ENCODE results near the gene ARMC2. TPM values are rescaled to one million over a fixed set of nuclear protein-coding genes. Genes with fewer than 3 reads are reported as not detected.

ARMC2 gene
- total RNA-seq, 2 experiments from 2014 or later, result 5.2 to 5.7 TPM

DNA sequence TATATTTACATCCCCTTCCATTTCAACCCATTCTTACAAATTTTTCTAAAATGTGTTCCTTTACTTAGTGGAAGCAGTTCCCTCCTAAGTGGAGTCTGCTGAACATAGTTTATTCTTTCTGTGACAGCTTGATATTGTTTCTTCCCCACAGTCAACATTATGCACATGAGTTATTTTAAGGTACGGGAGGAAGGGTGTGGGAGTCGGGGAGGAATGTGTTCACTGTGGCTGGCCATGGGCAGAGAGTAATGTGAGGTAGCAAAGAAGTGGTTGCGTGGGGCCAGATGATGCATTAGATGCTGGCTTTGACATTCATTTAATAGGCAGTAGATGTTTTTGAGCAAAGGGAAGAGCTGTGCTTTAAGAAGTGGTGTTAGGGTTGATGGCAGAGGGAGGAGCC, 98.5 kb downstream of the ARMC2 start:
- CTCF ChIA-PET, result no interaction called here

DNA sequence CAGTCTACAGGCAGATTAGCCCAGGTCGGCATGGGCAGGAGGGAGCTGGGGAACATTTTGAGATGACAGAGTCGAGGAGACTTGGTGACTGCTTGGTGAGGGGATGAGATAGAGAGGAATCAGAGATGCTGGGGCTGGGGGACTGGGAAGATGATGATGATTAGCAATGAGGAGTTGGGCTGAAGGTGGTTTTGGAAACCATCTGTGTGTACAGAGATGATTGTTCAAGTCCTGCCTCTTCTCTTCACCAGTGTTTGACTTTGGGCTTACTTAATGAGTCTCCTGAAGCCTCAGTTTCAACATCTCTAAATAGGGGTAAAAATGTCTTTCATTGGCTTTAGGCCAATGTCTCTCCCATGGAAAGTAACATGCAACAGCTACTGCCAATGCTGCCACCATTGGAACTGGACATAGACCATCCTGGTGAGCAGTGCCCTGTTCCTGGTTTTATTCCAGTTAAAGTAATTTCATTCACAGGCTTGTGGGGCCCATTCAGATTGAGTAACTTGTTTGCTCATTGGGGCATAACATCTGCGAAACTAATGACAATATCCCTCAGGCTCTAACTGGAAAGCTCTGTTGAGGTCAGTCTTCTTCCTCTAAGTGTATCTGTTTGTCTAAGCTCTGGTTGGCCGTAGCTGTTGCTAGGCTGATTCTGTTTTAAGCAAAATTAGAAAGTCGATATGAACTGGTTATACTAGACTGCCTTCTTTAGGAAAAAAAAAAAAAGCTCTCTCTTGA, 99.1 kb downstream of the ARMC2 start:
- Histone ChIP-seq H3K27ac (ENCODE audit: low read depth in 1 of 2, low read length in 2 of 2) (no peak overlapping the region), H3K4me3 (ENCODE audit: low read length) (no peak overlapping the region), H3K4me1 (ENCODE audit: insufficient read depth, low read length) (peaks cover 26% of the 10 kb centered on the region), H3K36me3 (ENCODE audit: insufficient read depth, low read length) (no peaks in the 10 kb centered on the region), H3K9me3 (ENCODE audit: control insufficient read depth in 1 of 2, insufficient read depth in 1 of 2, low read length in 2 of 2) (no peaks in the 10 kb centered on the region), H3K27me3 (ENCODE audit: control insufficient read depth in 1 of 2, insufficient read depth in 2 of 2, low read length in 2 of 2) (no peaks in the 10 kb centered on the region)
- H3K4me3 Mint-ChIP-seq, result no peak overlapping the region
- intact Hi-C loops (cut with DNase I, micrococcal nuclease), result loop anchor here in 1 of 2 experiments (5.0 kb wide), 2 partner anchors 105 to 125 kb away; no protein-coding TSS in a partner anchor
- ChIA-PET POLR2A (interaction anchor here (1.2 kb wide), 1 partner anchor 100 kb away, joined by 3 read pairs; the partner anchor contains the start of gene ARMC2), CTCF (interaction anchor here (0.7 kb wide), 1 partner anchor 112 kb away, joined by 3 read pairs; no protein-coding TSS in a partner anchor)
- TF ChIP-seq, protein P1, sequence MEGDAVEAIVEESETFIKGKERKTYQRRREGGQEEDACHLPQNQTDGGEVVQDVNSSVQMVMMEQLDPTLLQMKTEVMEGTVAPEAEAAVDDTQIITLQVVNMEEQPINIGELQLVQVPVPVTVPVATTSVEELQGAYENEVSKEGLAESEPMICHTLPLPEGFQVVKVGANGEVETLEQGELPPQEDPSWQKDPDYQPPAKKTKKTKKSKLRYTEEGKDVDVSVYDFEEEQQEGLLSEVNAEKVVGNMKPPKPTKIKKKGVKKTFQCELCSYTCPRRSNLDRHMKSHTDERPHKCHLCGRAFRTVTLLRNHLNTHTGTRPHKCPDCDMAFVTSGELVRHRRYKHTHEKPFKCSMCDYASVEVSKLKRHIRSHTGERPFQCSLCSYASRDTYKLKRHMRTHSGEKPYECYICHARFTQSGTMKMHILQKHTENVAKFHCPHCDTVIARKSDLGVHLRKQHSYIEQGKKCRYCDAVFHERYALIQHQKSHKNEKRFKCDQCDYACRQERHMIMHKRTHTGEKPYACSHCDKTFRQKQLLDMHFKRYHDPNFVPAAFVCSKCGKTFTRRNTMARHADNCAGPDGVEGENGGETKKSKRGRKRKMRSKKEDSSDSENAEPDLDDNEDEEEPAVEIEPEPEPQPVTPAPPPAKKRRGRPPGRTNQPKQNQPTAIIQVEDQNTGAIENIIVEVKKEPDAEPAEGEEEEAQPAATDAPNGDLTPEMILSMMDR (IDR thresholded peaks at IDR 0.05), result no peak
- ATAC-seq (ENCODE audit: poor library complexity), result no peak
- H3K9me3 Mint-ChIP-seq, result no peaks in the 10 kb centered on the region
- H3K27me3 Mint-ChIP-seq, result no peaks in the 10 kb centered on the region
- no peak overlapping the region for H3K27ac Mint-ChIP-seq
- H3K4me1 Mint-ChIP-seq (ENCODE audit: low read depth), result peaks cover 65% of the 10 kb centered on the region
- H3K36me3 Mint-ChIP-seq (ENCODE audit: low read depth), result no peaks in the 10 kb centered on the region
- DNase-seq, result no peak

More for the DNA sequence above, 98.5 kb downstream of the ARMC2 start:
- Histone ChIP-seq H3K36me3 (ENCODE audit: insufficient read depth, low read length) (no peaks in the 10 kb centered on the region), H3K4me3 (ENCODE audit: low read length) (no peak overlapping the region), H3K27me3 (ENCODE audit: control insufficient read depth in 1 of 2, insufficient read depth in 2 of 2, low read length in 2 of 2) (no peaks in the 10 kb centered on the region), H3K9me3 (ENCODE audit: control insufficient read depth in 1 of 2, insufficient read depth in 1 of 2, low read length in 2 of 2) (no peaks in the 10 kb centered on the region), H3K27ac (ENCODE audit: low read depth in 1 of 2, low read length in 2 of 2) (no peak overlapping the region), H3K4me1 (ENCODE audit: insufficient read depth, low read length) (peaks cover 31% of the 10 kb centered on the region)
- intact Hi-C loops (cut with DNase I, micrococcal nuclease), result loop anchor here in 1 of 2 experiments (5.0 kb wide), 2 partner anchors 104 to 126 kb away; no protein-coding TSS in a partner anchor
- no peaks in the 10 kb centered on the region for H3K9me3 Mint-ChIP-seq
- no peak overlapping the region for H3K4me3 Mint-ChIP-seq
- H3K27me3 Mint-ChIP-seq, result no peaks in the 10 kb centered on the region
- DNase-seq, result no peak
- H3K27ac Mint-ChIP-seq, result no peak overlapping the region
- ATAC-seq (ENCODE audit: poor library complexity), result no peak
- peaks cover 71% of the 10 kb centered on the region for H3K4me1 Mint-ChIP-seq (ENCODE audit: low read depth)
- POLR2A ChIA-PET, result interaction anchor here (1.2 kb wide), 1 partner anchor 99 kb away, joined by 3 read pairs; the partner anchor contains the start of gene ARMC2
- TF ChIP-seq, protein P1 (IDR thresholded peaks at IDR 0.05), result no peak
- H3K36me3 Mint-ChIP-seq (ENCODE audit: low read depth), result no peaks in the 10 kb centered on the region

DNA sequence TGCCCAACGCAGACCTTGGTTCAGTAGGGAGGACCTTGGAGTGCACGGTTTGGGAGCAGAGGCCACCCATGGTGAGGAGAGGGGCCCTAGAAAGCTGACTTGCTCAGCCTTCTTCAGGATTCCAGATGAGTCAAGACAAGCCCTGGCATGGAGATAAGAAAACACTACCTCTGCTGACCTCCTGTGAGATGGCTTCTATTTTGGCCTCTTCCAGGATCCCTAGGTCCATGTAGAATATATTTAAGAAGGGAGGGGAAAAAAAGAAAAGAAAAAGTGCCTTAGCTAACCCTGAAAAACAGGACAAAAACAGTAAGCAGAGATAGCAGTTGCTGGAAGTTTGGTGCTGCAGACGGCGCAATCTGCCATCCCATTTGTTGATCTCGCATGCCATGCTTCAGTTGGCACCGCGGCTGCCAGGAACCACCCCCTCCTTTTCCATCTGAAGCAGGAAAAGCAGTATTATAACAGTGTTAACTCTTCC, 100.0 kb downstream of the ARMC2 start:
- H3K4me1 ChIP-seq (ENCODE audit: insufficient read depth, low read length), result peaks cover 23% of the 10 kb centered on the region
- Mint-ChIP-seq H3K27ac (no peak overlapping the region), H3K4me3 (no peak overlapping the region), H3K4me1 (ENCODE audit: low read depth) (peaks cover 56% of the 10 kb centered on the region), H3K27me3 (no peaks in the 10 kb centered on the region), H3K9me3 (no peaks in the 10 kb centered on the region), H3K36me3 (ENCODE audit: low read depth) (no peaks in the 10 kb centered on the region)
- ChIA-PET POLR2A (interaction anchor here (1.0 to 1.5 kb wide), 2 partner anchors 25 to 60 kb away, joined by 3 to 4 read pairs; no protein-coding TSS in a partner anchor), CTCF (interaction anchor here (0.6 kb wide), 1 partner anchor 35 kb away, joined by 3 read pairs; no protein-coding TSS in a partner anchor)
- H3K4me3 ChIP-seq (ENCODE audit: low read length), result no peak overlapping the region
- H3K36me3 ChIP-seq (ENCODE audit: insufficient read depth, low read length), result no peaks in the 10 kb centered on the region
- TF ChIP-seq, protein P1 (IDR thresholded peaks at IDR 0.05), result no peak
- intact Hi-C loops (cut with DNase I, micrococcal nuclease), result loop anchor here in 1 of 2 experiments (5.0 kb wide), 2 partner anchors 106 to 124 kb away; no protein-coding TSS in a partner anchor
- H3K27ac ChIP-seq (ENCODE audit: low read depth in 1 of 2, low read length in 2 of 2), result no peak overlapping the region
- H3K27me3 ChIP-seq (ENCODE audit: control insufficient read depth in 1 of 2, insufficient read depth in 2 of 2, low read length in 2 of 2), result no peaks in the 10 kb centered on the region
- no peaks in the 10 kb centered on the region for H3K9me3 ChIP-seq (ENCODE audit: control insufficient read depth in 1 of 2, insufficient read depth in 1 of 2, low read length in 2 of 2)
- ATAC-seq (ENCODE audit: poor library complexity) (no peak), DNase-seq (no peak)
